ENCODE results near the gene NTN5.
A peak's percentile ranks its signal among the peaks of the same experiment; 100 is the strongest.

The NTN5 gene

DNA sequence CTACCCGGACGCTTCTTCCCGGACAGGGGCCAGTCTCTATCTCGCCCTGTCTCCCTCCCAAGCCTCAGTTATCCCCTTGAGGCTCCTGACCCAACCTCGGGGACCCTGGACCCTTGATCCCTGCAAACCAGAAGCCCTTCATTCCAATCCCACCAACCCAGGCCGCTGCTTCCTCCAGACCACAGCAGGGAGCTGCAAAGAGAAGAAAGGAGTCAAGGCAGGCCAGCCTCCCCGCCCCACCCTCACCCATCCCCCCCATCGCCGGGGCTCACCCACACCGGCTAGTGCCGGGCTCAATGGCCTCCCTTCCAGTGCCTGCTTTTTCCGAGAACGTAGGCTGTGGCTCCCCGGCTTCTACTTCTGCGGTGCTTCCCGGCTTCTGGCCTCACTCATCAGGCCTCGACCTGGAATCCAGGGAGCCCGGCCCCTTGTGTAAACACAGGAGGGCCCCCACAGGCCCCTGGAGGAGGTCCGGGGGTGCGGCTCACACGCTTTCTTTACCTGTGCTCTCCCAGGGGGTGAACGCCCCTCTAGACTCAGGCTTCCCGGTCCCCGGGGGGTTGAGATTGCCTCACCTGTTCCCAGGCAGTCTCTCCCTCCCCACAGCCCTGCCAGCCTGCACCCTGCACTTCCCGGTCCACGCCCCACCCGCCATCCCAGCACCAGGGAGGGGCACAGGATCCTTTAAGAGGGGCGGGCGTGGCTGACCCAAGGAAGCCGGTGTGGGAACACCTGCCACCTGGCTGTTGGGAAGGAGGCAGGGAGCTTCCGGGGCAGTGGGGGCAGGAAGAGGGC is 58.2 kb downstream of the NTN5 start, which contains the start of gene FAM83E:
Gene FAM83E (minus strand): TSS at position 641 of the 795 bp plus-strand sequence. CDS start 1,704 bp downstream, outside the sequence.
- H3K27me3 ChIP-seq (ENCODE audit: insufficient read depth, low read length): no peaks in the 10 kb centered on the region
- peaks cover 35% of the 10 kb centered on the region for H3K36me3 ChIP-seq (ENCODE audit: insufficient read depth, low read depth, low read length)
- H3K27ac ChIP-seq (ENCODE audit: low read length): peak within 1 kb of the TSS; percentile 67
- H3K9ac ChIP-seq (ENCODE audit: low read depth, low read length): peak within 1 kb of the TSS; percentile 74
- H3K9me3 ChIP-seq (ENCODE audit: insufficient read depth, low read depth, low read length): no peaks in the 10 kb centered on the region
- peak within 1 kb of the TSS; percentile 40 for H3K4me3 ChIP-seq (ENCODE audit: low read length)
- H3K4me1 ChIP-seq (ENCODE audit: insufficient read depth, low read length): peaks cover 15% of the 10 kb centered on the region

DNA sequence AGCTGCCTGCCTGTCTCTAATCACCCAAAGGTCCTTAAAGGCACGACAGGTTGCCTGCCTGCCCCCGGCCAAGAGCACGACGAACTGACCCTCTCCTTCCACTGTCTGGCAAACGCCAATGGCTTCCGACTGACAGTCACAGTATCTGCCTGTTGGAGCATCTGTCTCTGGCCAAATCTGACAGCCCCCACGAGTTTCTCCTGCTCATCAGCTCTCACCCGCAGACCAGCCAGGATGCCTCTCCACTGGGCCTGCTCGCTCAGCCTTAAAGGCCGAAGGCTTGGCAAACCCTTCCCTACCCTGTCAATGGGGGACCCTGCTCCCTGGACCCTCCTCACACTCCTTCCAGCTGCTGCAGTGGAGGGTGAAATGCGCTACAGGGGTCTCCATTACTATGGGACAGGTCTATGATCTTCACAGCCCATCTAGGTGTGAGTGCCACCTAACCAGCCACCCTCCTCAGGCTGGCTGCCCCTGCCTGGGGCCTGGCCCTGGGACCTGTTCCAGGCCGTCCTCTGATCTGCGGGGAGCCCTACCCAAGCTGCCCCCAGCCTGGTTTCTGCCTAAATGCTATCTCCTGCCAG is 58.9 kb downstream of the NTN5 start:
- peak overlapping the region; percentile 40 for H3K4me3 ChIP-seq (ENCODE audit: low read length)
- peaks cover 15% of the 10 kb centered on the region for H3K4me1 ChIP-seq (ENCODE audit: insufficient read depth, low read length)
- peak overlapping the region; percentile 67 for H3K27ac ChIP-seq (ENCODE audit: low read length)
- no peaks in the 10 kb centered on the region for H3K27me3 ChIP-seq (ENCODE audit: insufficient read depth, low read length)
- no peaks in the 10 kb centered on the region for H3K9me3 ChIP-seq (ENCODE audit: insufficient read depth, low read depth, low read length)
- H3K9ac ChIP-seq (ENCODE audit: low read depth, low read length): peak overlapping the region; percentile 74
- peaks cover 35% of the 10 kb centered on the region for H3K36me3 ChIP-seq (ENCODE audit: insufficient read depth, low read depth, low read length)

DNA sequence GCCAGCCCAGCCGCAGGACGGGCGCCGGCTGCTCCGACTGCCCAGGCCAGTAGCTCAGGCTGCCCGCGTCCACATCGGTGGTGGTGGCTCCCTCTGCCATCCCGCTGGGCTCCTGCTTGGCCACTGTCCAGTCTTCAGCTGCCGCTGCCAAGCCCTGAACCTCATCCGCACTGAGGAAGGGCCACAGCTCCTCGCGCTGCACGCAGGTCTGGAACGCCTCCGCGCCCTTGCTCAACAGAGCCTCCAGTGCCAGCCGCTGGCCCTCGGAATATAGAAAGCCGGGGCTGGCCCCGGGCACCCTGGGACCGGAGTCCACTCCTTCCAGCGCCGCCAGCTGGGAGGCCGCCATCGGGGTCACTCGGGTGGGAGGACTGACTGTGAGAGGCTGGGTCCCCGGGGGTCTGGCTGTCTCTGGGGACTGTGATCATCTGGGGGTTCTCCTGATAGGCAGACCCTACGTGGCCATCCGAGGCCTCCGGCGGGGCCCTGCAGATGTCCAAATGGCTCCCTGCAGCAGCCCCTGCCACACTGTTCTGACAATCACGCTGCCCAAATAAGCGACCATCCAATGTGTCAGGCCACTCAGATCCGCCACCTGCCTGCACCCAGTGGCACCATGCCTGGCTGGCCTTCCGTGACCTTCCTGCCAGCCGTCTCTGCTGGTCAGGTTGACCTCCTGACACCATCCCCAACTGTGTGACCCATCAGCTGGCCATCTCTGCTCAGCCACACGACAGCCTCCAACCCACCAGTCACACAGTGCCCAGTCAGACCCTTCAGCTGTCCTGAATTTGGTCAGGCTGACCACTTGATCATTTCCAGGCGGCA is 59.6 kb downstream of the NTN5 start:
- Histone ChIP-seq H3K27ac (ENCODE audit: low read length) (peak overlapping the region; percentile 67), H3K4me3 (ENCODE audit: low read length) (no peak overlapping the region), H3K36me3 (ENCODE audit: insufficient read depth, low read depth, low read length) (peaks cover 32% of the 10 kb centered on the region), H3K9me3 (ENCODE audit: insufficient read depth, low read depth, low read length) (no peaks in the 10 kb centered on the region), H3K27me3 (ENCODE audit: insufficient read depth, low read length) (no peaks in the 10 kb centered on the region), H3K9ac (ENCODE audit: low read depth, low read length) (peak overlapping the region; percentile 74; the same call in 1 of the 2 replicates), H3K4me1 (ENCODE audit: insufficient read depth, low read length) (peaks cover 15% of the 10 kb centered on the region)

DNA sequence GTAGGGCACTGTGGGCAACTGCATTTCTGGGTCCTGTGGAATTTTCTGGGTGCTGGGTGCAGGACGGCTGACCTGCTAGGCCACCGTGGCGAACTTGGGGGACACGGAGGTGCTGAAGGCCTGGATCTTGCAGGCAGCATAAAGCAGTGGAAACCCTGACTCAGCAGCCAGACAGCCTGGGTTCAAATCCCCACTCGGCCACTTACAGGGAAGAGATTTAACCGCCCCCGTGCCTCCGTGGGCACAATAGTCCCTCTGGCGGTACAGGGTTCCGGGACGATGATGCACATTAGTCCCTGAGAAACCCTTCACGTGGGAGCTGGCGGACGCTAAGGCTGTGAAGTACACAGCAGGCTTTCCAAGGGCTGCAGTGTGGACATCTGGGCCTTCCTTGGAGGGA is 60.9 kb downstream of the NTN5 start:
- H3K4me3 ChIP-seq (ENCODE audit: low read length): no peak overlapping the region
- H3K4me1 ChIP-seq (ENCODE audit: insufficient read depth, low read length): peaks cover 9% of the 10 kb centered on the region
- H3K27me3 ChIP-seq (ENCODE audit: insufficient read depth, low read length): no peaks in the 10 kb centered on the region
- H3K36me3 ChIP-seq (ENCODE audit: insufficient read depth, low read depth, low read length): peaks cover 18% of the 10 kb centered on the region
- H3K9ac ChIP-seq (ENCODE audit: low read depth, low read length): no peak overlapping the region
- H3K9me3 ChIP-seq (ENCODE audit: insufficient read depth, low read depth, low read length): no peaks in the 10 kb centered on the region
- no peak overlapping the region for H3K27ac ChIP-seq (ENCODE audit: low read length)

Measured in iPS-20b (cell line).